ENCODE measurements around the gene PATL2.

DNA sequence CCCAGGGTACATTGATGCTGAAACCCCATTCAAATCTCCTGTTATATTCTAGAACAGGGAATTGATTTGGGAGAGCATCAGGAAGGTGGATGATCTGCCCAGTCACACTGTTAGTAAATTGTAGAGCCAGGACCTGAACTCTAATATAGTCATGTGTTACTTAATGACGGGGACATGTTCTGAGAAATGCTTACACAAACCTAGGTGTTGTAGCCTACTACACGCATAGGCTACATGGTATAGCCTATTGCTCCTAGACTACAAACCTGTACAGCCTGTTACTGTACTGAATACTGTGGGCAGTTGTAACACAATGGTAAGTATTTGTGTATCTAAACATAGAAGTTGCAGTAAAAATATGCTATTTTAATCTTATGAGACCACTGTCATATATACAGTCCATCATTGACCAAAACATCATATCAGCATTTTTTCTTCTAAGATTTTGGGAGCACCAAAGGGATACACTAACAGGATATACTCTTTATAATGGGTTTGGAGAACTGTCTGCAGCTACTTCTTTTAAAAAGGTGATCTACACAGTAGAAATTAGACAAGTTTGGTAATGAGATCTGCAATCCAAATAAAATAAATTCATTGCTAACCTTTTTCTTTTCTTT, 6.0 kb upstream of the PATL2 start:
- TF ChIP-seq CTCF (IDR thresholded peaks at IDR 0.05 in 8 of 11, conservative IDR thresholded peaks at IDR 0.05 in 3 of 11) = no peak
- peak in 1 of 3 donors; percentile 33 for TF ChIP-seq POLR2AphosphoS5 (IDR thresholded peaks at IDR 0.05)
- TF ChIP-seq POLR2A (IDR thresholded peaks at IDR 0.05) = no peak

Measured in spleen (tissue), 7 donors.